Neural cell (in vitro differentiated cells): ENCODE measurements around the gene AFF1.

Experiments used
- EP300 ChIP-seq: fragments of 450-650 bp; conservative IDR thresholded peaks from 2 replicates; pipeline ENCODE4 v1.6.1; 2014; ENCODE audit warnings: antibody characterized with exemption, mild to moderate bottlenecking, moderate library complexity; ENCODE audit not compliant: poor library complexity, severe bottlenecking
- EZH2 ChIP-seq: fragments of 200-600, 300-800 bp; shearing (Covaris generic), sonication (generic); IDR thresholded peaks from 2 replicates; pipeline ENCODE4 v1.6.1; 2014; ENCODE audit warnings: antibody characterized with exemption, low read length, borderline replicate concordance, mild to moderate bottlenecking; ENCODE audit not compliant: insufficient read depth, poor library complexity, severe bottlenecking
- MXI1 ChIP-seq: fragments of 450-650 bp; conservative IDR thresholded peaks from 2 replicates; pipeline ENCODE4 v1.6.1; 2014; ENCODE audit warnings: antibody characterized with exemption, mild to moderate bottlenecking; ENCODE audit not compliant: poor library complexity, severe bottlenecking
- POLR2AphosphoS5 ChIP-seq: IDR thresholded peaks from 2 replicates; pipeline ENCODE4 v1.6.1; 2012
- RAD21 ChIP-seq: fragments of 450-650 bp; conservative IDR thresholded peaks from 2 replicates; pipeline ENCODE4 v1.6.1; 2014; ENCODE audit warnings: antibody characterized with exemption, mild to moderate bottlenecking, moderate library complexity
- TAF1 ChIP-seq: IDR thresholded peaks from 2 replicates; pipeline ENCODE4 v1.6.1; 2012; ENCODE audit warnings: low read depth
- TF ChIP-seq, protein P1 (sequence below): IDR thresholded peaks from 2 replicates; pipeline ENCODE4 v1.6.1; 2012; ENCODE audit warnings: borderline replicate concordance
- TF ChIP-seq, protein P2 (sequence below): fragments of 450-650 bp; IDR thresholded peaks from 2 replicates; pipeline ENCODE4 v1.5.1; 2014; ENCODE audit warnings: antibody characterized with exemption, mild to moderate bottlenecking, moderate library complexity; ENCODE audit not compliant: poor library complexity, severe bottlenecking

DNA sequence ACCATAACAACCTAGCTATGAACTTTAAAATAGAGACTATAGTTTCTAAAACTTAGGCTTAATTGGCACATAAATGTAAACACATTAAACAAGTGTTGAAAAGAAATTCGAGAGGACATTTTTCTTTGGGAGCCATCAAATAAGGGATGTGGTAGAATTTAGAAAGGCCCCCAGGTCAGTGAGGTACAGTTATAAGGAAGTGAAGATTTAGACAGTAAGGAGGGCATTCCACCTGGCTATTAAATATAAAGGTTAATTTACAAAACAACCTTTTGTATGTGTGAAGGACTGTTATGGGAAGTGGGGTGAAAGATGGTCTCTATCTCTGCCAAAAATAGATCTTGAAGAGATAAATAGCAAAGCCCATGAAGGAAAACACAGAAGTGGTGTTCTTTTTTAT lies 83.9 kb downstream of the AFF1 start:
- TF ChIP-seq RAD21: no peak
- TF ChIP-seq, protein P1, sequence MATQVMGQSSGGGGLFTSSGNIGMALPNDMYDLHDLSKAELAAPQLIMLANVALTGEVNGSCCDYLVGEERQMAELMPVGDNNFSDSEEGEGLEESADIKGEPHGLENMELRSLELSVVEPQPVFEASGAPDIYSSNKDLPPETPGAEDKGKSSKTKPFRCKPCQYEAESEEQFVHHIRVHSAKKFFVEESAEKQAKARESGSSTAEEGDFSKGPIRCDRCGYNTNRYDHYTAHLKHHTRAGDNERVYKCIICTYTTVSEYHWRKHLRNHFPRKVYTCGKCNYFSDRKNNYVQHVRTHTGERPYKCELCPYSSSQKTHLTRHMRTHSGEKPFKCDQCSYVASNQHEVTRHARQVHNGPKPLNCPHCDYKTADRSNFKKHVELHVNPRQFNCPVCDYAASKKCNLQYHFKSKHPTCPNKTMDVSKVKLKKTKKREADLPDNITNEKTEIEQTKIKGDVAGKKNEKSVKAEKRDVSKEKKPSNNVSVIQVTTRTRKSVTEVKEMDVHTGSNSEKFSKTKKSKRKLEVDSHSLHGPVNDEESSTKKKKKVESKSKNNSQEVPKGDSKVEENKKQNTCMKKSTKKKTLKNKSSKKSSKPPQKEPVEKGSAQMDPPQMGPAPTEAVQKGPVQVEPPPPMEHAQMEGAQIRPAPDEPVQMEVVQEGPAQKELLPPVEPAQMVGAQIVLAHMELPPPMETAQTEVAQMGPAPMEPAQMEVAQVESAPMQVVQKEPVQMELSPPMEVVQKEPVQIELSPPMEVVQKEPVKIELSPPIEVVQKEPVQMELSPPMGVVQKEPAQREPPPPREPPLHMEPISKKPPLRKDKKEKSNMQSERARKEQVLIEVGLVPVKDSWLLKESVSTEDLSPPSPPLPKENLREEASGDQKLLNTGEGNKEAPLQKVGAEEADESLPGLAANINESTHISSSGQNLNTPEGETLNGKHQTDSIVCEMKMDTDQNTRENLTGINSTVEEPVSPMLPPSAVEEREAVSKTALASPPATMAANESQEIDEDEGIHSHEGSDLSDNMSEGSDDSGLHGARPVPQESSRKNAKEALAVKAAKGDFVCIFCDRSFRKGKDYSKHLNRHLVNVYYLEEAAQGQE: no peak
- no peak for TF ChIP-seq POLR2AphosphoS5
- no peak for TF ChIP-seq MXI1
- TF ChIP-seq, protein P2, sequence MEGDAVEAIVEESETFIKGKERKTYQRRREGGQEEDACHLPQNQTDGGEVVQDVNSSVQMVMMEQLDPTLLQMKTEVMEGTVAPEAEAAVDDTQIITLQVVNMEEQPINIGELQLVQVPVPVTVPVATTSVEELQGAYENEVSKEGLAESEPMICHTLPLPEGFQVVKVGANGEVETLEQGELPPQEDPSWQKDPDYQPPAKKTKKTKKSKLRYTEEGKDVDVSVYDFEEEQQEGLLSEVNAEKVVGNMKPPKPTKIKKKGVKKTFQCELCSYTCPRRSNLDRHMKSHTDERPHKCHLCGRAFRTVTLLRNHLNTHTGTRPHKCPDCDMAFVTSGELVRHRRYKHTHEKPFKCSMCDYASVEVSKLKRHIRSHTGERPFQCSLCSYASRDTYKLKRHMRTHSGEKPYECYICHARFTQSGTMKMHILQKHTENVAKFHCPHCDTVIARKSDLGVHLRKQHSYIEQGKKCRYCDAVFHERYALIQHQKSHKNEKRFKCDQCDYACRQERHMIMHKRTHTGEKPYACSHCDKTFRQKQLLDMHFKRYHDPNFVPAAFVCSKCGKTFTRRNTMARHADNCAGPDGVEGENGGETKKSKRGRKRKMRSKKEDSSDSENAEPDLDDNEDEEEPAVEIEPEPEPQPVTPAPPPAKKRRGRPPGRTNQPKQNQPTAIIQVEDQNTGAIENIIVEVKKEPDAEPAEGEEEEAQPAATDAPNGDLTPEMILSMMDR: no peak
- no peak for TF ChIP-seq EZH2
- TF ChIP-seq EP300: no peak
- TF ChIP-seq TAF1: no peak
